NCI-H748 (cell line): ENCODE measurements around the gene CHI3L1.
A peak's percentile ranks its signal among the peaks of the same experiment; 100 is the strongest.

Experiments
- DNase-seq: peaks from one replicate; lab custom pipeline; 2025; ENCODE audit not compliant: unreplicated experiment; lab: John Stamatoyannopoulos, UW

The CHI3L1 gene

GRCh38 chr1:203169770-203170520 lies 16.6 kb downstream of the CHI3L1 start:
- DNase-seq: no peak

GRCh38 chr1:203168991-203169390 lies 17.5 kb downstream of the CHI3L1 start:
- no peak for DNase-seq

DNA sequence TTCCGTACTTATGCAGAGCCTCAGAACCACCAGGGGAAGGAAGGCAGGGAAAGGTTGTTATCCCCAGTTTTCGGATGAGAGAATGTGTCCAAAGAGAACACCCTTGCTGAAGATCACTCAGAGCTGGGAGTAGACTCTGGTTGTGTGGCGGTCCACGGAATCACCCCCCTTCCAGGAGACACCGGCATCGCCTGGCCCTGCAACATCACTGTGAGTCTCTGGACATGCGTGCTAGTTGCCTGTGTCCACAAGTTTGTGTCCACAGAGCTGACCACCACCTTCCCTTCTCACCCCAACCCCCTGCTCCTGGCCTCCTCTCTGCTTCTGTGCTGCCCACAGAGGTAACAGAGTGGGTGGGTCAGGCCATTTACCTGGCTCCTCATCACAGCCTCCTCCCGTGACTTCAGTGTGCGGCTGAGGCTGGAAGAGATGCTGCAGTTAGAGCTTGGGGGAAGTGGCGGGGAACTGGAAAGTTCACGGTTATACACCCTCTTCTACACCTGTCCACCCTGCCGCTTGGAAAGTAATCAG lies 18.2 kb downstream of the CHI3L1 start:
- no peak for DNase-seq

- DNase-seq: no peak
These were observed 18.6 kb downstream of the CHI3L1 start for GRCh38 chr1:203167913-203168200.

DNA sequence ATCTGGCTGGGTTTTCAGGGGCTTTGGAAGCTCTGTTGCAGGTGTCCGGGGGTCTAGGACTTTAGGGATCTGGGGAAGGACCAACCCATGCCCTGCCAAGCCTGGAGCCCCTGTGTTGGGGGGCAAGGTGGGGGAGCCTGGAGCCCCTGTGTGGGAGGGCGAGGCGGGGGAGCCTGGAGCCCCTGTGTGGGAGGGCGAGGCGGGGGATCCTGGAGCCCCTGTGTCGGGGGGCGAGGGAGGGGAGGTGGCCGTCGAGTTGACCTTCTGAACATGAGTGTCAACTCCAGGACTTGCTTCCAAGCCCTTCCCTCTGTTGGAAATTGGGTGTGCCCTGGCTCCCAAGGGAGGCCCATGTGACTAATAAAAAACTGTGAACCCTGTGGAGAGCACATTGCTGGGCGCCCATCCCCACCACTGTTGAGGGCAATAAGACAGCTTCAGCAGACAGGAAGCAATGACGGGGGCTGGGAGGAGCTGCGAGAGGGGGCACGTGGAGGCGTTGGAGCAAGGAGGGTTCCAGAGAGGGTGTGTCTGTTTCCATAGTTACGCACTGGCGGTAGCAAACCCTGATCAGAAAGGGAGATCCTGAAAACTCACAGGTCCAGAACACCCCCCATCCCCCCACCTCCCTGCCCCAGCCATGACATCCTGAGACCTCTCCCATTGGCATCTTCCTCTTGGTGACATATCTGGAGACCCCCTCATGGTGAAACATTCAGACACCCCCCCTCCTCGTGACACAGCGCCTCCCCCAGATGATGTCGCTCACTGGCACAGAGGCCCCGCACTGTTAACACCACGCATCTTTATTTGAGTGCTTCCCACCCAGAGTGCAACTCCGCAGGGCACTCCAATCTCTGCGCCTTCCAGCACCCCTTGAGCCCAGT lies 19.2 kb downstream of the CHI3L1 start:
- DNase-seq: peak; percentile 5

DNA sequence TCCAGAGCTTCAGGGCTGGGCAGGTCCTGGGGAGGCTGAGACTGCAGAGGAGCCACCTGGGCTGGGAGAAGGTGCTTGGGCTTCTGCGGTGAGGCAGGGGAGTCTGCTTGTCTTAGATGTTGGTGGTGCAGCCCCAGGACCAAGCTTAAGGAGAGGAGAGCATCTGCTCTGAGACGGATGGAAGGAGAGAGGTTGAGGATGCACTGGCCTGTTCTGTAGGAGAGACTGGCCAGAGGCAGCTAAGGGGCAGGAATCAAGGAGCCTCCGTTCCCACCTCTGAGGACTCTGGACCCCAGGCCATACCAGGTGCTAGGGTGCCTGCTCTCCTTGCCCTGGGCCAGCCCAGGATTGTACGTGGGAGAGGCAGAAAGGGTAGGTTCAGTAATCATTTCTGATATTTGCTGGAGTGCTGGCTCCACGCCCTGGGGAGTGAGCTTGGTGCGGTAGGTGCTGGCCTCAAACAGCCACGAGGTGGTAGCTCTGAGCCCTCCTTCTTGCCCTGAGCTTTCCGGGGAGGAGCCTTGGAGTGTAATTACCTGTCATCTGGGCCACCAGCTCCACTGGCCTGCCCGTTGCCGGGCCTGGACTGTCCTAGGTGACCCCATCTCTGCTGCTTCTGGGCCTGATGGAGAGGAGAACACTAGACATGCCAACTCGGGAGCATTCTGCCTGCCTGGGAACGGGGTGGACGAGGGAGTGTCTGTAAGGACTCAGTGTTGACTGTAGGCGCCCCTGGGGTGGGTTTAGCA lies 20.1 kb downstream of the CHI3L1 start:
- no peak for DNase-seq

GRCh38 chr1:203165800-203166161 lies 20.7 kb downstream of the CHI3L1 start:
- no peak for DNase-seq

DNA sequence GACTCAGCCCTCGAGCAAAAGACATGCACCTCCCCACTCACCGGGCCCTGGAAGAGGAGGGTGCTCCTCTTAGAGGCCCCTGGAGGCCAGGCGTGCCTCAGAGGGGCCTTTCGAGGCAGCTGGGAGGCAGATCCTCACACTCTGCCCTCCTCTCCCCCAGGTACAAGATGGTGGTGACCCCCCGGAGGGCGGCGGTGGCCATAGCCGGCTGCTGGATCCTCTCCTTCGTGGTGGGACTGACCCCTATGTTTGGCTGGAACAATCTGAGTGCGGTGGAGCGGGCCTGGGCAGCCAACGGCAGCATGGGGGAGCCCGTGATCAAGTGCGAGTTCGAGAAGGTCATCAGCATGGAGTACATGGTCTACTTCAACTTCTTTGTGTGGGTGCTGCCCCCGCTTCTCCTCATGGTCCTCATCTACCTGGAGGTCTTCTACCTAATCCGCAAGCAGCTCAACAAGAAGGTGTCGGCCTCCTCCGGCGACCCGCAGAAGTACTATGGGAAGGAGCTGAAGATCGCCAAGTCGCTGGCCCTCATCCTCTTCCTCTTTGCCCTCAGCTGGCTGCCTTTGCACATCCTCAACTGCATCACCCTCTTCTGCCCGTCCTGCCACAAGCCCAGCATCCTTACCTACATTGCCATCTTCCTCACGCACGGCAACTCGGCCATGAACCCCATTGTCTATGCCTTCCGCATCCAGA lies 21.3 kb downstream of the CHI3L1 start:
- DNase-seq: no peak

GRCh38 chr1:203163891-203164635 lies 22.4 kb downstream of the CHI3L1 start:
- no peak for DNase-seq

- no peak for DNase-seq
These were observed 24.1 kb downstream of the CHI3L1 start for GRCh38 chr1:203162403-203162802.

DNA sequence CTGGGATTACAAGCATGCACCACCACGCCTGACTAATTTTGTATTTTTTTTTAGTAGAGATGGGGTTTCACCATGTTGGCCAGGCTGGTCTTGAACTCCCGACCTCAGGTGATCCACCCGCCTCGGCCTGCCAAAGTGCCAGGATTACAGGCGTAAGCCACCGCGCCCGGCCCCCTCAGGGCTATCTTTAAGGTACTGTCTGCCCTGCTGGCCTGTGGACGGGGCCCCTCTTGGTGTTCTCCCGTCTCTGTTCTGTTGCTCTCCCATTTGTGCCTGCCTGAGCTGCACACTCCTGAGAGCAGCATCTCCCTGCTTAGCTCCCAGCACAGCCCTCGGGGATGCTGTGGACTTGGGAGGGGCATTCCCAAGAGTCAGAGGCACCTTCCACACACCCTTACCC lies 24.8 kb downstream of the CHI3L1 start:
- DNase-seq: no peak

DNA sequence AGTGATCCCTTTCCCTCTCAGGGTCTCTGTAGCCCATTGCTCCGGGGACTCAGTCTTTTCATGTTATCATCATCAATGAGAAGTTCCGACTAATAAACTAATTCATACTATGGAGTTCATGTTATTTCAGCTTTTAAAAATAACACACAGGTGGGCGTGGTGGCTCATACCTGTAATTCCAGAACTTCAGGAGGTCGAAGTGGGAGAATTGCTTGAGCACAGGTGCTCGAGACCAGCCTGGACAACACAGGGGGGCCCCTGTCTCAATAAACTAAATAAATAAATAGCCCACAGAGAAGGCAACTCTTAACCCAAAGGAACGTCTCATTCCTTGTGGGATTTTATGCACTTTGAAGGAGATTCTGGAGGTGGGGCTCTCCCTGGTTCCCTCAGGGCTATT lies 25.3 kb downstream of the CHI3L1 start:
- no peak for DNase-seq

DNA sequence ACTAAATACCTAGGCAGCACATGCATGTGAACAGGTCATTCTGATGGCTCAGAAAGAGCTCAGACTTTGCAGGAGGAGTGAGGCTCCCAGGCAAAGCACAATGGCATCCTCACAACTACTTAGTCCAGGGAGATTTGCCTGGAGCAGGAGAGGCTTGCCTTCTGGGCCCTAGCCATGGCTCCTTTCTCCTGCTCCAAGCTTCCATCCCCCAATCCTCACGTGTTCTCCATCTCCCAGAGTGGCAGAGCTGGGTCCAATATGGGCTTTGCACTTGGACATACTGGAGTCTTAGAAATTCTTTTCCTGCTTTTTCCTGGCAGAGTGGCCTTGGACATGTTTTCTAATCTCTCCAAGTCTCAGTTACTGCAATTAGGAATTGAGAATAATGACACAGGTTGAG lies 26.7 kb downstream of the CHI3L1 start:
- no peak for DNase-seq

DNA sequence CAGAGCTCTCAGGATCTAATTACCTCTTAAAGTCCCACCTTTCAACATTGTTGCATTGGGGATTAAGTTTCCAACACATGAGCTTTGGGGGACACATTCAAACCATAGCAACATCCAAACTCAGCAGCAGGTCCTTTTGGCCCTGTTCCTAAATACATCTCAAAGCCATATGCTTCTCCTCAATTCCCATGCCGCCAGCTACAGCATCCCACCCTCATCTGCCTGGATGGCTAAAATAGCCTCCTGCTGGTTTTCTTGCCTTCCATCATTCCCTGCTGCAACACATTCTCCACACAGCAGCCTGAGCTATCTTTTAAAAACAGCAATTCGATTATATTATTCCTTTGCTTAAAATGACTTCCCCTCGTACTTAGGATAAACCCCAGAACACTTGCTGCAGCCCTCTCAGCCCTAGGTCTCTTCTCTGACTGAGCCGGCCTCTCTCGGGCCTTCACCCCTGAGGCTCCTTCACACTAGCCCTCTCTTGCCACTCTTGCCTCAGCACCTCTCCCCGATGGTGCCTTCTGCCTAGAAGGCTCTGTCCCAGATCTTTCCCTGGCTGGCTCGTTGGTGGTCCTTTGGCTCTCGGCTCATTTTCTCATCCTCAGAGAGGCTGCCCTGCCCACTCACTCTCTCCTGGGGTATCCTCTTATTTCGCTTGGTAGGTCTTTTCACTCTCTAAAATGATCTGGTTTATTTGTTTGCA lies 27.4 kb downstream of the CHI3L1 start:
- peak; percentile 54 for DNase-seq

GRCh38 chr1:203158423-203158822 lies 28.1 kb downstream of the CHI3L1 start:
- no peak for DNase-seq

DNA sequence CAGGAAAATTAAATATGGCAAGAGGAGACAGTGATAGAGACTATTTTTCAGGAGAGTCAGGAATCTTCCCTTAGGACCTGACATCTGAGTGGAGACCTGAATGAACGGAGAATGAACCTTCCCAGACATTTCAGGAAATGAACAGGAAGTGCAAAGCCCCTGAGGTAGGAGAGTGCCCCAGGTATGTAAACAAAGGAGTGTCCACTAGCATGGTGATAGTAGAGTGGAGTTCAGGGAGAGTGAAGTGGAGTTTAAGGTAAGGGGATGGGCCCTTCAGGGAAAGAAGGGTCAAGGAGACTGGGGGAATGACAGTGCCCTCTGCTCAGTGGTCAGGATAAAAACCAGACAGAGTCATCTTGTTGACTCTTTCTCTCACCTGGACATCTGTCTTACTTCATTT lies 30.2 kb downstream of the CHI3L1 start:
- DNase-seq: no peak

DNA sequence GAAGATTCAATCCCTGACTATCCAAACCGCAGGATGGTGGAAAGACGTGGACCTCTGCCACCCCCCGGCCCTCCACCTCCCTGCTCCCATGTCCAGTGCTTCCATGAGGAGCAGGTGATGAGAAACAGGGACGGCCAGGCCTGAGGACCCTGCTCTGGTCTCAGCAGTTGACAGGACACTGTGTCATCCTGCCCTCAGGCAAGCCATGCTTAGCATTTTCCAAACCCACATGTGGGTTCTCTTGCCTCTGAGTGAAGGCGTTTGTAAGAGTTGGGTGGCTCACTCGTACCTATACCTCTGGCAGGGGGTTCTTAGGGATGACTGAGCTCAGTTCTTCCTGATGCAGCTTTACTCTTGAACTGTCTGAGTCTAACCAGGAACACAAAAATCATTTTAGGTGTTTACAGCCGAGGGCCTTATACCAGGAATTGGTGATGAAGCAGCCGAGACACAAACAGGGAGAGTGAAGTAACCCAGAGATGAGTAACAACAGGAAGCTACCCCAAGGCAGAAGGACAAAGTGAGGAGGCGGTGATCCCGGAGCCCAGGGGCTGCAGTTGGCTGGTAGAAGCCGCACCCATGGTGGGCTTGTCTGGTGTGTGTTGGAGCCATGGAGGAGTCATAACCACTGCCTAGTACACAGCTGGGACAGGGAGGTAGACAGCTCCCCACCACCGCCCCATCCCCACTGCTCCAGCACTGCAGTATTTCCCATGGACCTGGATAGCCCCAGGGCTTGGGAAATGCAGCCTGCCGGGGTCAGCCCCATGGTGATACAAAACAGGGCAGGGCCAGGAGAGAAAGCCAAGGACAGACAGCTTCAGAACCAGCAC lies 32.3 kb downstream of the CHI3L1 start:
- no peak for DNase-seq

- no peak for DNase-seq
These were observed 33.2 kb downstream of the CHI3L1 start for GRCh38 chr1:203153051-203153988.
